ENCODE results near the gene KLC4. TPM values are rescaled to one million over a fixed set of nuclear protein-coding genes. Genes with fewer than 3 reads are reported as not detected.
"Not testable (repeated sequence)": the region's sequence is repeated elsewhere in the genome, so short reads cannot be mapped to it uniquely, and the experiment has no call there.

Gene KLC4
- total RNA-seq, 2 experiments from 2014 or later: 15.1 to 16.4 TPM

DNA sequence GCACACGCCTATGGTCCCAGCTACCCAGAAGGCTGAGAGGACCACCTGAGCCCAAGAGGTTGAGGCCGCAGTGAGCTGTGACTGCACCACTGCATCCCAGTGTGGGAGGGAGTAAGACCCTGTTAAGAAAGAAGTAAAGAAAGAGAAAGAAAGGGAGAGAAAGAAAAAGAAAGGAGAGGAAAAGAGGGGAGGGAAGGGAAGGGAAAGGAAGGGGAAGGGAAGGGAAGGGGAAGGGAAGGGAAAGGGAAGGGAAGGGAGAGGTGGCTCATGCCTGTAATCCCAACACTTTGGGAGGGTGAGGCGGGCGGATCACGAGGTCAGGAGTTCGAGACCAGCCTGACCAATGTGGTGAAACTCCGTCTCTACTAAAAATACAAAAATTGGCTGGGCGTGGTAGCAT lies 18.0 kb upstream of the KLC4 start:
- CTCF ChIA-PET: interaction anchor here (1.4 kb wide), 1 partner anchor 26 kb away, joined by 5 read pairs; no protein-coding TSS in a partner anchor
- H3K9me3 Mint-ChIP-seq (ENCODE audit: low read depth); H3K27ac Mint-ChIP-seq: not testable (repeated sequence)

GRCh38 chr6:43043310-43043709 lies 16.1 kb upstream of the KLC4 start:
- Mint-ChIP-seq H3K27ac (no peak overlapping the region), H3K36me3 (peaks cover 3% of the 10 kb centered on the region)
- DNase-seq: no peak

More for the DNA sequence above, 18.0 kb upstream of the KLC4 start:
- H3K36me3 Mint-ChIP-seq, ATAC-seq, H3K4me3 Mint-ChIP-seq, H3K4me1 Mint-ChIP-seq, H3K27me3 Mint-ChIP-seq, DNase-seq: not testable (repeated sequence)

GRCh38 chr6:43045371-43045930 lies 14.0 kb upstream of the KLC4 start:
- CTCF ChIA-PET: interaction anchor here (1.5 kb wide), 1 partner anchor 98 kb away, joined by 5 read pairs; no protein-coding TSS in a partner anchor
- ATAC-seq (no peak), DNase-seq (no peak)
- Mint-ChIP-seq H3K27me3 (no peaks in the 10 kb centered on the region), H3K4me3 (no peak overlapping the region), H3K27ac (no peak overlapping the region), H3K9me3 (ENCODE audit: low read depth) (no peaks in the 10 kb centered on the region), H3K4me1 (peaks cover under 1% of the 10 kb centered on the region), H3K36me3 (peaks cover 4% of the 10 kb centered on the region)

More at GRCh38 chr6:43043310-43043709, 16.1 kb upstream of the KLC4 start:
- H3K4me3 Mint-ChIP-seq: no peak overlapping the region
- H3K4me1 Mint-ChIP-seq: no peaks in the 10 kb centered on the region
- no peak for ATAC-seq
- CTCF ChIA-PET: interaction anchor here (0.6 kb wide), 1 partner anchor 135 kb away, joined by 3 read pairs; no protein-coding TSS in a partner anchor
- H3K27me3 Mint-ChIP-seq: no peaks in the 10 kb centered on the region
- H3K9me3 Mint-ChIP-seq (ENCODE audit: low read depth): no peaks in the 10 kb centered on the region

DNA sequence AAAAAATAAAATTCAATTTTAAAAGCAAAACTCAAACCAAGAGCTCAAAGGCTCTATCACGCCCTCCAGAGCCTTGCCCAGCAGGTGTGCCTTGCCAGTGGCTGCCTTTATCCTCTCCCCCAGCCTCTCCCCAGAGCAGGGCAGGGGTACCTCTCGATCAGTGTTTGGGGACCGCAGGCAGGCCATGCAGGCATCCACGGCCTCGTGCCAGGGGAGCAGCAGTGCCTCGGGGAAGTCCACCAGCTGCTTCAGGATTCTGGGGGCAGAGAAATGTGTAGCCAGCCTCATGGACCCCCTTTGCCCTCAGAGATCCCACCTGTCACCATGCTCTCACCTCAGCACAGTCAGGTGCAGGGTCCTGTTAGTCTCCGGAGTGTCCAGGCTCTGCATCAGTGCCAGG lies 11.4 kb upstream of the KLC4 start:
- CTCF ChIA-PET: interaction anchor here (1.3 kb wide), 1 partner anchor 27 kb away, joined by 3 read pairs; the partner anchor contains the start of gene RRP36
- Mint-ChIP-seq H3K4me3 (no peak overlapping the region), H3K27me3 (no peaks in the 10 kb centered on the region), H3K36me3 (peaks cover 6% of the 10 kb centered on the region), H3K27ac (no peak overlapping the region), H3K4me1 (peaks cover 20% of the 10 kb centered on the region), H3K9me3 (ENCODE audit: low read depth) (no peaks in the 10 kb centered on the region)
- ATAC-seq (no peak), DNase-seq (no peak)

DNA sequence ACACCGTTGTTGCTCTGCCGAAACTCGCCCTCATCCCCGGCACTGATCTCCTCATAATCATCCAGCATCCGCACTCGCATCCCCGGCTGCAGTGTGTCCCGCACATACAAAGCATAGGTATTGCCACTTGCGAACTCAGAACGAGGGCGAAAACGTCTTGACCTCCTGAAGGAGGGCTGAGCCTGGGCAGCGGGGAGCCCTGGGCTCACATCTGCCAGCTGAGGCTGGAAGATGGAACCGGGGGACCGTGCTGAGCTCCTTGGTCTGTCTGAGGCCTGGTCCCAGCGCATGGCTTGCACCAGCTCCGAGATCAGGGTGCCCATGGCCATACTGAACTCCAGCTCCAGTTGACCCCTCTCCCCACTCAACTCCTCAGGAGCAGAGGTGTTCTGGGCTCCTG lies 8.4 kb upstream of the KLC4 start:
- H3K4me1 Mint-ChIP-seq: peaks cover 28% of the 10 kb centered on the region
- H3K27ac Mint-ChIP-seq: peak overlapping the region; percentile 5
- no peak for ATAC-seq

GRCh38 chr6:43052225-43052841 lies 7.1 kb upstream of the KLC4 start:
- peak overlapping the region; percentile 98 for H3K27ac Mint-ChIP-seq
- DNase-seq (no peak), ATAC-seq (no peak)
- peaks cover 28% of the 10 kb centered on the region for H3K4me1 Mint-ChIP-seq
- H3K9me3 Mint-ChIP-seq (ENCODE audit: low read depth): no peaks in the 10 kb centered on the region
- H3K36me3 Mint-ChIP-seq: peaks cover 18% of the 10 kb centered on the region
- H3K27me3 Mint-ChIP-seq: no peaks in the 10 kb centered on the region
- CTCF ChIA-PET: interaction anchor here (0.9 kb wide), 1 partner anchor 30 kb away, joined by 4 read pairs; no protein-coding TSS in a partner anchor
- peak overlapping the region; percentile 92 for H3K4me3 Mint-ChIP-seq

More for the DNA sequence above, 8.4 kb upstream of the KLC4 start:
- no peak for DNase-seq
- no peaks in the 10 kb centered on the region for H3K9me3 Mint-ChIP-seq (ENCODE audit: low read depth)
- H3K4me3 Mint-ChIP-seq: no peak overlapping the region
- no peaks in the 10 kb centered on the region for H3K27me3 Mint-ChIP-seq
- peaks cover 14% of the 10 kb centered on the region for H3K36me3 Mint-ChIP-seq
- CTCF ChIA-PET: no interaction called here

GRCh38 chr6:43052842-43053544 lies 6.4 kb upstream of the KLC4 start:
- H3K36me3 Mint-ChIP-seq: peaks cover 18% of the 10 kb centered on the region
- peak; percentile 51 for DNase-seq

DNA sequence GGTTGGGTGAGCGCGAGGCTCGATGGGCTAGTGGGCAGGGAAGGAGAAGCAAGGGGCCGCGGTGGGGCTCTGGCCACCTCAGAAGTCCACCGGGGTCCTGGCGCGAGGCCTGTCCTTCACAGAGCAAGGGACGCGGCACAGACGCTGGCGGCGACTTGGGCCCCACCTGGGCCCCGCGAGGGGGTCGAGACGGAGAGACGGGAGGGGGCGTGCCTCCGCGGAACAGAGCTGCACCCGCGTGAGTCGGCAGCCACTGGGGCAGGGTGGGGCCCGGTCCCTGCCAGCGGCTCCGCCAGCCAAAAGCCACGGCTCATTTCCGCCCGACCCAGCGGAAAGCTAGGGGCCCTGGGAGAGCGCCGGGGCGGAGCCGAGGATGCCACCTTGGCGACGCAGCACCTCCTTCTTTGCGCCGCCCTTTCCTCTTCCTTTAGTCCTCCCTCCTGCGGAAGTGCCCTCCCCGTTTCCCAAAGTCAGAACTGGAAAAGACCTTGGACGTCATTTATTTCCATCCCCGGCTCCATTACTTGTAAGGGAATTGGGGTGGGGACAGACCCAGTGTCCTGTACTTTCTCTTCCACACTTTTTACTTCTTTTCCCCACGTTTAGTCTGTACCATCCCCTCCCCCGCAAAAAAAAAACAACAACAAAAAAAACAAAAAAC lies 5.8 kb upstream of the KLC4 start, which contains the start of gene CUL7:
Gene CUL7 (minus strand): TSS at position 307 of the 661 bp plus-strand sequence. CDS start 1,063 bp downstream, outside the sequence.
- peak; percentile 99 for ATAC-seq
- Mint-ChIP-seq H3K27me3 (no peaks in the 10 kb centered on the region), H3K27ac (peak within 1 kb of the TSS; percentile 98), H3K4me1 (peaks cover 40% of the 10 kb centered on the region), H3K9me3 (ENCODE audit: low read depth) (no peaks in the 10 kb centered on the region), H3K4me3 (peak within 1 kb of the TSS; percentile 92), H3K36me3 (peaks cover 18% of the 10 kb centered on the region)
- CTCF ChIA-PET: interaction anchor here (0.6 to 2.0 kb wide), 9 partner anchors 9 to 176 kb away, joined by 3 to 11 read pairs (median 3); partner anchors contain the start of genes CNPY3, DNPH1, PPP2R5D and RRP36
- peak; percentile 95 for DNase-seq

More at GRCh38 chr6:43052842-43053544, 6.4 kb upstream of the KLC4 start:
- Mint-ChIP-seq H3K27me3 (no peaks in the 10 kb centered on the region), H3K27ac (peak overlapping the region; percentile 98), H3K4me1 (peaks cover 34% of the 10 kb centered on the region), H3K9me3 (ENCODE audit: low read depth) (no peaks in the 10 kb centered on the region), H3K4me3 (peak overlapping the region; percentile 92)
- CTCF ChIA-PET: interaction anchor here (0.6 to 1.7 kb wide), 5 partner anchors 10 to 176 kb away, joined by 3 to 11 read pairs (median 3); partner anchors contain the start of gene DNPH1
- ATAC-seq: no peak

- no peaks in the 10 kb centered on the region for H3K27me3 Mint-ChIP-seq
- H3K9me3 Mint-ChIP-seq (ENCODE audit: low read depth): no peaks in the 10 kb centered on the region
- peak overlapping the region; percentile 98 for H3K27ac Mint-ChIP-seq
- peaks cover 16% of the 10 kb centered on the region for H3K36me3 Mint-ChIP-seq
- peaks cover 42% of the 10 kb centered on the region for H3K4me1 Mint-ChIP-seq
- CTCF ChIA-PET: interaction anchor here (0.9 to 2.0 kb wide), 10 partner anchors 8 to 167 kb away, joined by 3 to 11 read pairs (median 3); partner anchors contain the start of genes CNPY3, KLHDC3, PPP2R5D and RRP36
- ATAC-seq (no peak), DNase-seq (no peak)
- H3K4me3 Mint-ChIP-seq: peak overlapping the region; percentile 92
Observed at GRCh38 chr6:43054206-43054943, 5.1 kb upstream of the KLC4 start.

DNA sequence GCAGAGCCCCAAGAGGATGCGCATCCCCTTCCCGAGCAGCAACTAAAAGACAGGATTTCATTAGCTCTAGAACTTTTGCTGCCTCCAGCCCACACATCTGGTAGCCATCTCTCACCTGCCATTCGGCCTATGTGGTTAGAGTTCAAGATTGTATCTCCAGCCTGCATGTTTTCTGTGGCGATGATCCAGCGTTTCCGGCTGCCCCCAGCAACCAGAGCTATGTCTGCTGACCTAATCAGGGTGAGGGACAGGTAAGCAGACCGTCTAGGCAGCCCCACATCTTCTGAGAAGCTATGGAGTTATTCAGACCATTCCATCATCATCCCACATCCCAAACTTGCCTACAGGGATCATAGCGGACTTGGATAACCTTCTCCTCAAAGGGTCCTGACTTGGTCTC lies 3.5 kb upstream of the KLC4 start:
- ATAC-seq (no peak), DNase-seq (no peak)
- peaks cover 16% of the 10 kb centered on the region for H3K36me3 Mint-ChIP-seq
- no peak overlapping the region for H3K4me3 Mint-ChIP-seq
- CTCF ChIA-PET: no interaction called here
- H3K4me1 Mint-ChIP-seq: peaks cover 50% of the 10 kb centered on the region
- no peaks in the 10 kb centered on the region for H3K9me3 Mint-ChIP-seq (ENCODE audit: low read depth)
- no peaks in the 10 kb centered on the region for H3K27me3 Mint-ChIP-seq
- H3K27ac Mint-ChIP-seq: peak overlapping the region; percentile 14

DNA sequence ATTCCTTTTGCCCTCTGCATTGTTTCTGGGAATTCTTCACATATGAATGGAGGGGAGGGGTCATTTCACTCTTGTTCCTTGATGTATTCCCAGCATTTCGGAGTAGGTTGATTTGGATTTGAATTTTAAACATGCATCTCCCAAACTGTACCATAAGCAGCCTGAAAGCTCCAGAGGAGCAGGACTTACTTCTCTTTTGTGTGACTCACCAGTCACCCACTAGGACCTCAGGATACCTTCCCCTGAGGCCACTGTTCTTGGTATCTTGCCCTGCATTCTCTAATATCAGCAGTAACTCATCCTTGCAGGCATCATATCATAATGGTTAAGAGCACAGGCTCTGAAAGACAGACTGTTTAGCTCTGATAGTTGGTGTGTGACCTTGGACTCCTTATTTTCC lies 900 bp upstream of the KLC4 start:
- no peak for DNase-seq
- H3K4me1 Mint-ChIP-seq: peaks cover 34% of the 10 kb centered on the region
- peak overlapping the region; percentile 99 for H3K27ac Mint-ChIP-seq
- CTCF ChIA-PET: interaction anchor here (0.7 to 1.6 kb wide), 8 partner anchors 18 to 332 kb away, joined by 3 to 5 read pairs (median 3); partner anchors contain the start of gene DNPH1
- H3K36me3 Mint-ChIP-seq: peaks cover 13% of the 10 kb centered on the region
- no peaks in the 10 kb centered on the region for H3K27me3 Mint-ChIP-seq
- H3K9me3 Mint-ChIP-seq (ENCODE audit: low read depth): no peaks in the 10 kb centered on the region
- H3K4me3 Mint-ChIP-seq: peak overlapping the region; percentile 92
- no peak for ATAC-seq

DNA sequence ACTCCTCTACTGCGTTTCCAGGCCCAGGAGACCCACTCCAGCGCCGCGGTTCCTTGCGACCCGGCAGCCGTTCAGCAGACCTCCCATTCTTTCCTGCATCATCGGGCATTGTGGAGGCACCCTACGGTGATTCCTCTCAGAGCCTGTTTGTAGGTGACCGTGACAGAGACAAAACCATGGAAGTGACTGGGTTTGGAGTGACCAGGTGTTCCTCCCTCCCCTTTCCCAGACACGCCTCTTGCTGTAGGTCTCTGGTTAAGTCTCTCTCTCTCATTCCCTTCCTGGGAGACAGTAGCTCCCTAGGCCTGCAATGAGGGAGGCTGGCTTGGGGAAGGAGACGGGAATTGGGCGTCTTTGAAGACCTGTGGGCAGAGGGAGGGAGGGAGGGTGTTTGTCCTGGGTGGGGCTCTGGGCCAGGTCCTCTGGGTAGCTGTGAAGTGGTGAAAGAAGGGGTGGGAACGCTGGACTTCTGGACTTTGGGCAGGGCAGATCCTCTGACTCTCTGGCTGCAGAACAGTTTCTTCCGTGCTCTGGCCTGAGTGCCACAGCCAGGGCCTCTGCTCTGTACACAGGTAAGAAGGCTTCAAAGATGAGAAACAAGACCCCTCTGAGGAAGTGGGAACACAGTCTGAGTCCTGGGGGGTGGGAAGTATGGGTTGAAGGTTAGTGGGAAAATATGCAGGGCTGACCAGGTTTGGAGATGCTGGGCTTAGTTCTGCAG lies 763 bp downstream of the KLC4 start:
- peak overlapping the region; percentile 99 for H3K27ac Mint-ChIP-seq

More for the DNA sequence above, 763 bp downstream of the KLC4 start:
- ATAC-seq: no peak
- Mint-ChIP-seq H3K27me3 (no peaks in the 10 kb centered on the region), H3K36me3 (peaks cover 11% of the 10 kb centered on the region), H3K4me1 (peaks cover 27% of the 10 kb centered on the region), H3K9me3 (ENCODE audit: low read depth) (no peaks in the 10 kb centered on the region), H3K4me3 (peak overlapping the region; percentile 92)
- CTCF ChIA-PET: interaction anchor here (1.2 to 1.6 kb wide), 3 partner anchors 36 to 159 kb away, joined by 4 to 11 read pairs (median 5); no protein-coding TSS in a partner anchor
- no peak for DNase-seq

All from activated CD8-positive, alpha-beta memory T cell treated with anti-CD3 and anti-CD28 coated beads, Interleukin-2, amount 10 ng/mL, durations not matched to agents 7 days and 5 days (primary cell).